Keratinocyte (primary cell): ENCODE measurements around the gene UBE2E1.

ENCODE experiments used
- EZH2 ChIP-seq: IDR thresholded peaks from one replicate; pipeline ENCODE4 v1.6.1; 2012; ENCODE audit warnings: inconsistent platforms, mild to moderate bottlenecking, low read length, moderate library complexity
- TF ChIP-seq, protein P1 (sequence below), 3 experiments: IDR thresholded peaks in 1 of 3; conservative IDR thresholded peaks in 1 of 3; optimal IDR thresholded peaks in 1 of 3; 2 replicates in 2 of 3; 3 replicates in 1 of 3; pipeline versions ENCODE3 to v1.5.1; 2011; ENCODE audit warnings: low read length in 3 of 3, mild to moderate bottlenecking in 3 of 3, moderate library complexity in 2 of 3, control low read depth in 1 of 3, inconsistent platforms in 1 of 3; ENCODE audit not compliant: insufficient read depth in 2 of 3; ENCODE audit errors: extremely low read depth in 1 of 3

DNA sequence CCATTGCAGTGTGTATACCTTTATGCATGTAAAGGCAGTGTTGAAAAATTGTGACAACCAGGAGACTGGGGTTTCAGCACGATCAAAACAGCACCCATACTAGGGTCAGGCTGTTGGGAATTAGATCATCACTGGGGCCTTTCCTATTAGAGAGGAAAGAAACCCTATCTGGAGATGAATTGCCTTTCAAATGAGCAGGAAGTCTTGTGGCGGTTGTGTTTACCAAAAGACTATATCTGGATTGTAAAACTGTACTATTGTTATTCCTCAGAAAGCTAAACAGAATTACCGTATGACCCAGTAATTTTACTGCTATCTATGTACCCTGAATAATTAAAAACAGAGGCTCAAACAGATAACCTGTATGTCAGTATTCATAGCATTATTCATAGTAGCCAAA lies 10.1 kb downstream of the UBE2E1 start:
- TF ChIP-seq EZH2 = no peak
- TF ChIP-seq, protein P1, sequence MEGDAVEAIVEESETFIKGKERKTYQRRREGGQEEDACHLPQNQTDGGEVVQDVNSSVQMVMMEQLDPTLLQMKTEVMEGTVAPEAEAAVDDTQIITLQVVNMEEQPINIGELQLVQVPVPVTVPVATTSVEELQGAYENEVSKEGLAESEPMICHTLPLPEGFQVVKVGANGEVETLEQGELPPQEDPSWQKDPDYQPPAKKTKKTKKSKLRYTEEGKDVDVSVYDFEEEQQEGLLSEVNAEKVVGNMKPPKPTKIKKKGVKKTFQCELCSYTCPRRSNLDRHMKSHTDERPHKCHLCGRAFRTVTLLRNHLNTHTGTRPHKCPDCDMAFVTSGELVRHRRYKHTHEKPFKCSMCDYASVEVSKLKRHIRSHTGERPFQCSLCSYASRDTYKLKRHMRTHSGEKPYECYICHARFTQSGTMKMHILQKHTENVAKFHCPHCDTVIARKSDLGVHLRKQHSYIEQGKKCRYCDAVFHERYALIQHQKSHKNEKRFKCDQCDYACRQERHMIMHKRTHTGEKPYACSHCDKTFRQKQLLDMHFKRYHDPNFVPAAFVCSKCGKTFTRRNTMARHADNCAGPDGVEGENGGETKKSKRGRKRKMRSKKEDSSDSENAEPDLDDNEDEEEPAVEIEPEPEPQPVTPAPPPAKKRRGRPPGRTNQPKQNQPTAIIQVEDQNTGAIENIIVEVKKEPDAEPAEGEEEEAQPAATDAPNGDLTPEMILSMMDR (optimal IDR thresholded peaks at IDR 0.05 in 1 of 3, IDR thresholded peaks at IDR 0.05 in 1 of 3, conservative IDR thresholded peaks at IDR 0.05 in 1 of 3; ENCODE audit: extremely low read depth in 1 of 3, insufficient read depth in 2 of 3, low read length in 3 of 3) = no peak
